ENCODE measurements around the gene GAS2.

Gene GAS2

GRCh38 chr11:22787551-22788162, 121.2 kb downstream of the GAS2 start:
- DNase-seq (ENCODE audit: low read depth in 2 of 2): peak; percentile 11 to 14

- DNase-seq (ENCODE audit: low read depth in 2 of 2): no peak
Measured at GRCh38 chr11:22792497-22792896, 126.1 kb downstream of the GAS2 start.

GRCh38 chr11:22795914-22796313, 129.5 kb downstream of the GAS2 start:
- DNase-seq (ENCODE audit: low read depth in 2 of 2): no peak

- DNase-seq (ENCODE audit: low read depth in 2 of 2): no peak
Measured at GRCh38 chr11:22797047-22797446, 130.6 kb downstream of the GAS2 start.

GRCh38 chr11:22798901-22799300, 132.5 kb downstream of the GAS2 start:
- DNase-seq (ENCODE audit: low read depth in 2 of 2): no peak

GRCh38 chr11:22800482-22800881, 134.1 kb downstream of the GAS2 start:
- no peak for DNase-seq (ENCODE audit: low read depth in 2 of 2)

GRCh38 chr11:22802861-22803260, 136.4 kb downstream of the GAS2 start:
- DNase-seq (ENCODE audit: low read depth in 2 of 2): no peak

GRCh38 chr11:22807391-22807790, 141.0 kb downstream of the GAS2 start:
- no peak for DNase-seq (ENCODE audit: low read depth in 2 of 2)

GRCh38 chr11:22807855-22808570, 141.6 kb downstream of the GAS2 start:
- no peak for DNase-seq (ENCODE audit: low read depth in 2 of 2)

GRCh38 chr11:22808571-22809197, 142.3 kb downstream of the GAS2 start:
- no peak for DNase-seq (ENCODE audit: low read depth in 2 of 2)

- DNase-seq (ENCODE audit: low read depth in 2 of 2): no peak
Measured at GRCh38 chr11:22809893-22810292, 143.5 kb downstream of the GAS2 start.

- DNase-seq (ENCODE audit: low read depth in 2 of 2): no peak
Measured at GRCh38 chr11:22822203-22822602, 155.8 kb downstream of the GAS2 start.

GRCh38 chr11:22828373-22828772, 162.0 kb downstream of the GAS2 start:
- DNase-seq (ENCODE audit: low read depth in 2 of 2): no peak

- DNase-seq (ENCODE audit: low read depth in 2 of 2): peak; percentile 50 to 57
Measured at GRCh38 chr11:22829231-22830081, 163.0 kb downstream of the GAS2 start, which contains the start of gene SVIP. SVIP (minus strand) TSS chr11:22829801; CDS start chr11:22829748, 53 bp downstream.

- DNase-seq (ENCODE audit: low read depth in 2 of 2): no peak
Measured at GRCh38 chr11:22830082-22830414, 163.6 kb downstream of the GAS2 start.

GRCh38 chr11:22832315-22833015, 166.1 kb downstream of the GAS2 start:
- DNase-seq (ENCODE audit: low read depth in 2 of 2): no peak

- DNase-seq (ENCODE audit: low read depth in 2 of 2): no peak
Measured at GRCh38 chr11:22846726-22847125, 180.3 kb downstream of the GAS2 start.

GRCh38 chr11:22851477-22851876, 185.1 kb downstream of the GAS2 start:
- no peak for DNase-seq (ENCODE audit: low read depth in 2 of 2)

GRCh38 chr11:22859756-22860155, 193.3 kb downstream of the GAS2 start:
- DNase-seq (ENCODE audit: low read depth in 2 of 2): no peak

GRCh38 chr11:22860241-22860640, 193.8 kb downstream of the GAS2 start, which contains the start of gene CCDC179:
CCDC179 (minus strand) TSS chr11:22860474; CDS start chr11:22860421, 53 bp downstream.
- DNase-seq (ENCODE audit: low read depth in 2 of 2): no peak
